Stomach (tissue), 9 donors: ENCODE data around the gene NFATC1. TPM values are rescaled to one million over a fixed set of nuclear protein-coding genes. Genes with fewer than 3 reads are reported as not detected.
A peak's percentile ranks its signal among the peaks of the same experiment; 100 is the strongest.

Experiments used
- DNase-seq, 2 donors: peaks; one replicate each; pipeline versions ENCODE4 v3.0.0 to v3.0.0-alpha.2; 2013 to 2019
- H3K27ac ChIP-seq, 5 donors: fragments of 200-600 bp in 4 of 5; sonication (generic) in 4 of 5; one replicate each; pipeline ENCODE4 v1.5.1; 2013 to 2019; ENCODE audit warnings: mild to moderate bottlenecking in 1 of 5, moderate library complexity in 1 of 5
- H3K27me3 ChIP-seq, 3 donors: fragments of 200-600 bp; sonication (generic); one replicate each; pipeline ENCODE4 v1.5.1; 2017 to 2019; ENCODE audit warnings: mixed run types in 1 of 3
- H3K36me3 ChIP-seq, 4 donors: fragments of 200-600 bp; sonication (generic); 1 replicate in 3 of 4; 2 replicates in 1 of 4; pipeline ENCODE4 v1.5.1; 2016 to 2019
- H3K4me1 ChIP-seq, 4 donors: fragments of 200-600 bp; sonication (generic); one replicate each; pipeline ENCODE4 v1.5.1; 2016 to 2019
- H3K4me3 ChIP-seq, 4 donors: fragments of 200-600 bp; sonication (generic) in 3 of 4; one replicate each; pipeline ENCODE4 v1.5.1; 2016 to 2019; ENCODE audit warnings: mild to moderate bottlenecking in 1 of 4
- H3K9me3 ChIP-seq, 4 donors: fragments of 200-600 bp; sonication (generic); one replicate each; pipeline ENCODE4 v1.5.1; 2016 to 2019
- EP300 ChIP-seq: sonication (generic); formaldehyde crosslinking; IDR thresholded peaks from one replicate; pipeline ENCODE4 v1.6.1; 2017; ENCODE audit warnings: antibody characterized with exemption
- POLR2A ChIP-seq, 4 donors: fragments of 450-650 bp; IDR thresholded peaks; one replicate each; pipeline ENCODE4 v1.6.1; 2016; ENCODE audit warnings: antibody characterized with exemption in 4 of 4, control low read depth in 2 of 4, mild to moderate bottlenecking in 1 of 4, moderate library complexity in 1 of 4
- POLR2AphosphoS5 ChIP-seq, 3 donors: sonication (generic); formaldehyde crosslinking; IDR thresholded peaks; one replicate each; pipeline ENCODE4 v1.6.1; 2016; ENCODE audit warnings: antibody characterized with exemption in 3 of 3
- WGBS, 5 donors: extraction: QIAGEN DNeasy Blood & Tissue Kit in 3 of 5; methylation state at CpG; one replicate each; pipeline versions ENCODE4 v1.1.5 to v1.1.7; 2013 to 2018; 5-methylcytosine and 5-hydroxymethylcytosine counted together
- intact Hi-C: fragments of 100-400 bp; cut with DNase I; formaldehyde crosslinking; loops from one replicate; pipeline ENCODE4 v1.15.1; 2023; ENCODE audit warnings: low total_unique reads
- polyA plus RNA-seq, 3 donors: library from polyadenylated mRNA; stranded (reverse); fragments of 200-250 nt; gene quantifications; one replicate each; pipeline ENCODE4 v1.2.3, GENCODE V29; 2013
- total RNA-seq, 5 donors: library from RNA; depleted of rRNA; stranded (reverse); fragments of >200 nt; gene quantifications; one replicate each; pipeline versions ENCODE4 v1.1.0 to v1.2.3, GENCODE V29; 2014 to 2016
- TF ChIP-seq, protein P1 (sequence below), 7 experiments: fragments of 450-650 bp in 4 of 7; fragments of 200-600 bp in 3 of 7; sonication (generic) in 3 of 7; IDR thresholded peaks; one replicate each; pipeline ENCODE4 v1.5.1; 2016 to 2019; ENCODE audit warnings: antibody characterized with exemption in 7 of 7, control low read depth in 2 of 7, mild to moderate bottlenecking in 1 of 7
- donor health status: healthy with polysubstance abuse.
- donor health status: Bipolar disorder and iron deficiency.
- donor health status: healthy.

Gene NFATC1
- total and polyA plus RNA-seq, 8 donors = 2.6 to 14.0 (median 6.1) TPM

DNA sequence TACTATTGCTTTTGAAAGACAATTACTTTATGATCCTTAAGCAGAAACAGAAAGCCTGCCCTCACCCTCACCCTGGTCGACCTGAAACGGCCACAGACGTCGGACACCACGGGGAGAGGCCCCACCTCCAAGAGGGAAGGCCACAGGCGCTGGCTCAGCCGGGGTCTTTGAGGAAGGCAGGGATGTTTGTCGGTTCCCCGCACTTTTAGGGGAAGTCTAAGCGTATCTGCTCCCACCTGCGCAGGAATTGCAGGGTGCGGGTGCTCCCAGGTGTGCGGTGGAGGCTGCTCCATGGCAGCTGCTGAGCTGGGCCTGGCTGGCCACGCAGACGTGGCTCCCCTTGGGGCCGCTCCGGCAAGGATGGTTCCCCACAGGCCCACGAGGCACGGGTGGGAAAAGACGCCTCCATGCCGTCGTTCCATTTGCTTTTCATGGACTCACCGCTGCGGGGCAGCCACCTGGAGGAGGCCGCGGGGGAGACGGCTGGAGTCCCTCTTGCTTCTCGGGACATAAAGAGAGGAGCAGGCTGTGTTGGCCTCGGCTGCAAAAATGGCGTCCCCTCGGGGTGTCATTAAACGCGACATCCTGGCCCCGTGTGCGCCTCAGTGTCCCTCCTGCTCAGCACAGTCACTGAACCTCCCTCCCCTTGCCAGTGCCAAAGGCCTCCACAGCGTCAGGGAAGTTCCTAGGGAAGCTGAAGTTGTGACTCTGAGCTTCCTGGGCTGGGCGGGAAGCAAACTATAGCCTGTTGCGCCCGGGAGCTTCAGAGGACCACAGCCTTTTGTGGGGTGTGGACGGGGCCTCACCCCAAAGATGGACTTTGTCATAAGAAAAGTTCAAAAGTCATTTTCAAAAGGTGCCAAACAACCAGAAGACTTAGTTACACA is 63.4 kb downstream of the NFATC1 start:
- DNase-seq = peak in 1 of 2 donors; percentile 43
- Histone ChIP-seq H3K36me3 (peaks cover 4 to 53% (median 39%) of the 10 kb centered on the region in 4 donors), H3K27me3 (no peaks in the 10 kb centered on the region), H3K27ac (peak overlapping the region in 4 of 5 donors; percentile 62 to 73 (median 67)), H3K9me3 (no peaks in the 10 kb centered on the region), H3K4me1 (peaks cover 6 to 30% (median 17%) of the 10 kb centered on the region in 4 donors), H3K4me3 (peak overlapping the region in 1 of 4 donors; percentile 9)
- TF ChIP-seq, protein P1, sequence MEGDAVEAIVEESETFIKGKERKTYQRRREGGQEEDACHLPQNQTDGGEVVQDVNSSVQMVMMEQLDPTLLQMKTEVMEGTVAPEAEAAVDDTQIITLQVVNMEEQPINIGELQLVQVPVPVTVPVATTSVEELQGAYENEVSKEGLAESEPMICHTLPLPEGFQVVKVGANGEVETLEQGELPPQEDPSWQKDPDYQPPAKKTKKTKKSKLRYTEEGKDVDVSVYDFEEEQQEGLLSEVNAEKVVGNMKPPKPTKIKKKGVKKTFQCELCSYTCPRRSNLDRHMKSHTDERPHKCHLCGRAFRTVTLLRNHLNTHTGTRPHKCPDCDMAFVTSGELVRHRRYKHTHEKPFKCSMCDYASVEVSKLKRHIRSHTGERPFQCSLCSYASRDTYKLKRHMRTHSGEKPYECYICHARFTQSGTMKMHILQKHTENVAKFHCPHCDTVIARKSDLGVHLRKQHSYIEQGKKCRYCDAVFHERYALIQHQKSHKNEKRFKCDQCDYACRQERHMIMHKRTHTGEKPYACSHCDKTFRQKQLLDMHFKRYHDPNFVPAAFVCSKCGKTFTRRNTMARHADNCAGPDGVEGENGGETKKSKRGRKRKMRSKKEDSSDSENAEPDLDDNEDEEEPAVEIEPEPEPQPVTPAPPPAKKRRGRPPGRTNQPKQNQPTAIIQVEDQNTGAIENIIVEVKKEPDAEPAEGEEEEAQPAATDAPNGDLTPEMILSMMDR (IDR thresholded peaks at IDR 0.05) = no peak
- TF ChIP-seq POLR2AphosphoS5 (IDR thresholded peaks at IDR 0.05) (no peak), POLR2A (IDR thresholded peaks at IDR 0.05) (no peak), EP300 (no peak)
- 81 to 88% (median 83%) methylated on average over 26 to 40 of the region's 40 CpGs for WGBS, 5 donors
- intact Hi-C loops = no loop called here

DNA sequence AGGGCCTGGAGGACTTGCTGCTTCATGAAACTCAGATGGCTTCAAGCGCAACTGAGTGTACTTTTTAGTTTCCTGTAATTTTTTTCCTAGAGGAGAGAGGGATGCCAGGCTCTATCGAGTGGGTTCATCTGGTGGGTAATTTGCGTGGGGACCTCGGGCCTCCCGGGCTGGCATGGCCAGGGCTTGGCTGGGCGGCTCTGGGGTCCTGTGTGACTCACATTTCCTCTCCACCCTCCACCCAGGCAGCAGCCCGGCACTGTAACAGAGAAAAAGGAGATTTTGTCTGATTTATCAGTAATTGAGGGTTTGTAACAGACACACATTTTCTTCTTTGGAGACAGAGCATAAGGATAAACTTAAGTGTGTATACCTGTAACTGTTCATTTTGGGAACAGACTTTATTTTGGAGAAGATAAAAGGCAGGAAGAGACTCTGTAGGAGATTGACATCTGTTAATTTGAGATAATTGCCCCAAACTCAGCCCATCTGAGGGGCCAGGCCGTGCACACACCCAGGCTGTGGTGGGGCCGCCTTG is 64.3 kb downstream of the NFATC1 start:
- peaks cover 6 to 33% (median 17%) of the 10 kb centered on the region in 4 donors for H3K4me1 ChIP-seq
- TF ChIP-seq POLR2A (IDR thresholded peaks at IDR 0.05) = no peak
- TF ChIP-seq, protein P1 (IDR thresholded peaks at IDR 0.05) = no peak
- TF ChIP-seq EP300 = no peak
- TF ChIP-seq POLR2AphosphoS5 (IDR thresholded peaks at IDR 0.05) = no peak
- DNase-seq = no peak
- peak overlapping the region in 3 of 5 donors; percentile 62 to 73 (median 65) for H3K27ac ChIP-seq
- H3K27me3 ChIP-seq = no peaks in the 10 kb centered on the region
- WGBS, 5 donors = 70 to 85% (median 80%) methylated on average over 9 of the region's 9 CpGs
- no peak overlapping the region for H3K4me3 ChIP-seq
- intact Hi-C loops = no loop called here
- H3K9me3 ChIP-seq = no peaks in the 10 kb centered on the region
- H3K36me3 ChIP-seq = peaks cover 4 to 45% (median 34%) of the 10 kb centered on the region in 4 donors

- WGBS, 5 donors = 87 to 93% (median 92%) methylated on average over 30 to 31 of the region's 31 CpGs
- peaks cover 6 to 40% (median 20%) of the 10 kb centered on the region in 4 donors for H3K4me1 ChIP-seq
- H3K27me3 ChIP-seq = no peaks in the 10 kb centered on the region
- no peaks in the 10 kb centered on the region for H3K9me3 ChIP-seq
- peaks cover 4 to 38% (median 29%) of the 10 kb centered on the region in 4 donors for H3K36me3 ChIP-seq
- no peak for DNase-seq
- no peak for TF ChIP-seq EP300
- TF ChIP-seq, protein P1 (IDR thresholded peaks at IDR 0.05) = no peak
- no peak for TF ChIP-seq POLR2A (IDR thresholded peaks at IDR 0.05)
- no peak for TF ChIP-seq POLR2AphosphoS5 (IDR thresholded peaks at IDR 0.05)
- H3K27ac ChIP-seq = peak overlapping the region in 2 of 5 donors; percentile 62 to 65
- intact Hi-C loops = no loop called here
- H3K4me3 ChIP-seq = no peak overlapping the region
These were observed 65.0 kb downstream of the NFATC1 start for GRCh38 chr18:79460481-79461300.

DNA sequence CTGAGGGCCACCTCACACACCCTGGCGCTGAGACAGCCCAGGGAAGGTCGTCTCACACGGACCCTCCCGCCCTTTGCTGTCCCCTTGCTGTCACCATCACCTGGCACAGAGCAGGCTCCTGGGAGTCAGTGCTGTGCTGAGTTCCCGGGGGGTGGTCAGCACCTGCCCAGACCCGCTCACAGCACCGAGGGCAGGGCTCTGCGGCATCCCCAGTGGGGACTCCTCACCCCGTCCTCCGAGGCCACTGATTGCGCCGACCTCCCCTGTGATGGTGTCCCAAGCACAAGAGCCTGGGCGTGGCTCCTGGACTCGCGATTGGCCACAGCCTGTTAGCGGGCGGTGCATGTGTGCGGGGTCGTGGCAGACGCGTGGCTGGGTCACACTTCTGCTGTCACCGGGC is 65.9 kb downstream of the NFATC1 start:
- Histone ChIP-seq H3K4me1 (peaks cover 6 to 44% (median 23%) of the 10 kb centered on the region in 4 donors), H3K27me3 (no peaks in the 10 kb centered on the region), H3K36me3 (peaks cover 4 to 35% (median 26%) of the 10 kb centered on the region in 4 donors), H3K27ac (no peak overlapping the region), H3K4me3 (no peak overlapping the region), H3K9me3 (no peaks in the 10 kb centered on the region)
- WGBS, 5 donors = 88 to 96% (median 91%) methylated on average over 21 to 22 of the region's 22 CpGs
- DNase-seq = no peak
- intact Hi-C loops = no loop called here
- TF ChIP-seq, protein P1 (IDR thresholded peaks at IDR 0.05) = no peak
- TF ChIP-seq POLR2A (IDR thresholded peaks at IDR 0.05) = no peak
- TF ChIP-seq EP300 = no peak
- no peak for TF ChIP-seq POLR2AphosphoS5 (IDR thresholded peaks at IDR 0.05)
